GM21528 (cell line): ENCODE measurements around the gene PHF2.

Experiments used
- ATAC-seq: cut with Tn5 transposase; IDR thresholded peaks from one replicate; pipeline ENCODE4 v1.9.1; 2021; ENCODE audit warnings: mild to moderate bottlenecking, moderate library complexity; ENCODE audit not compliant: unreplicated experiment, low FRiP score

The PHF2 gene

DNA sequence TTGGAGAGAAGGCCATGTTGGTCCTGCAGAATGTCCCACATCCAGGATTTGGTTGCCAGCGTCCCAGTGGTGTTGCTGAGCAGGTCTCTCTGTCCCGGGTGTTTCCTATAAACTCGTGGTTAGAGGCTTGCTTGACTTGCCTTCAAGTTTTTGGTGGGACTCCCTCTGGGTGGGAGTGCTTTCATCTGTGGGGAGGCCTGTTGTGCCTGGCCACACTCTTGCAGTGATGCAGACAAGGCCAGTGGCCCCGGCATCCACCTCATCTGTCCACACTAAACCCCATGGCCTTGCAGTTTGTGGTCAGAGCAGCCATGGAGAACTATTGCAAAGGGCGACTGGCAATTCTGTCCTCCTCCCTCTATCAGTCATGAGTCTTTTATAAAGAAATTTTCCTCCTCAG is 71.8 kb downstream of the PHF2 start:
- ATAC-seq = no peak

DNA sequence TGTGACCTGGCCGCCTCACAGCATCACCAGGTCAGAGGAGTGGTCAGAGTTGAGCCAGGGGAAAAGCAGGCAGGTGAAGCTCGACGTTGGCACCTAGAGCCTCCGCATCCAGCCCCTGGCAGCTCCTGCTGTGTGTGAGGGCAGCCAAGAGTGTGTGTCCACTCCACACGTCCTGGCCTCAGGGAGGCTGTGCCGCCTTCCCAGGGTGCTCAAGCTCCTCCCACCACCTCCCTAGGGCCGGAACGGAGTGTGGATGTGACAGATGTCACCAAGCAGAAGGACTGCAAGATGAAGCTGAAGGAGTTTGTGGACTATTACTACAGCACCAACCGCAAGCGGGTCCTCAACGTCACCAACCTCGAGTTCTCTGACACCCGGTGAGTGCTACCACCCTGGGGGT is 72.5 kb downstream of the PHF2 start:
- no peak for ATAC-seq

DNA sequence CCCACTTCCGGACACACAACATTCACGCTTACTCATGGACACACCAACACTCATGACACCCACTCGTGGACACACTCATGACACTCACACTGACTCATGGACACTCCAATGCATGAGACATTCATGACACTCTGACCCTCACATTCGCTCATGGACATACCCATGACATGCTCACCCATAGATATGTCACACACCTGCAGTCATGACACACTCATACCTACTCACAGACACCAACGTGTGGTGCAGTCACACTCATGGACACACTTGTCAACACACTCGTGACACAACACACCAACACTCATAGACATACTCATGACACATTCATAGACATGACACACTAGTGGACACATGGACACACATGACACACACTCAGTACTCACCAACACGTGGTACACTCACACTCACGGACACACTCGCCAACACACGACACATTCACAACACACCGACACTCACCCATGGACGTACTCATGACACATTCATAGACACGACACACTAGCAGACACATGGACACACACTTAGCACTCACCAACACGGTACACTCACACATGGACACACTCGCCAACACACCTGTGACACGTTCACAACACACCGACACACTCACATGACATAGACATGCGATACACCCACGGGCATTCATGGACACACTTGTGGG is 73.4 kb downstream of the PHF2 start:
- ATAC-seq = no peak

DNA sequence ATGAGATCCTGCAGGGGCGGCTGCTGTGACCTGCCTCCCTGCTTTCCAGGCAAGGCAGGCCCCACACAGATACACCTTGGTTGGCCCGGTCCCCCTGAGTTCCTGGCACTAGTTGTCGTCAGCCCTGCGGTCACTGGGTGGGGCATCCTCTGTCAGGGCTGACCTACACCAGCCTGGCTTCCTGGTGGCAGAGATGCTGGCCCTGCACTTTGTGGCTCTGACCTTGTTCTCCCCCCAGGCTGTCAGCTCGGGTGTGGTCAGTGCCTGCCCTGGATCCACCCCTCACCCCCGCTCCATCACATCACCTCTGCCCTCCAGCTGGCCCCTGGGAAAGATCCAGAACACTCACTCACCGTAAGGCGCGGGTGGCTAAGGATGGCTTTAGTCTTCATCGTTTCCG is 74.1 kb downstream of the PHF2 start:
- ATAC-seq = no peak

DNA sequence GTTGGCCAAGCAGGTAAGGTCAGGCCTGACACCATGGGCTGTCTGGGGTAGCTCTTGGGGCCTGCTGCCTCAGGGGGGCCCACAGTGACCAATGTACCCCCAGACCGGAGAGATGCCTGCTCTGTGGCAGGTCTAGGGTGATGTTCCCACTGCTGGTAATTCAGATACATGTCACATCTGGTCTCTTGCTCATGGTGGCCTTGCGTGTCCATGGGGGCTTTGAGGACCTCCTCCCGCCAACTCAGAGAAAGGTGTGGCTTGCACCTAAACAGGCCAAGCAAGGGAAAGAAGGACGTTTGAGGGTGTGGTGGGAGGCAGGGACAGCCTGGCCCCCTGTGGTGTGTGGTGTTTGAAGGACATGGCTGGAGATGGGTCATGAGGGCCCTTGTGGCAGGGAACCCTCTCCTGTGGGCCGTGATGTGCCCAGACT is 75.2 kb downstream of the PHF2 start:
- ATAC-seq = no peak

DNA sequence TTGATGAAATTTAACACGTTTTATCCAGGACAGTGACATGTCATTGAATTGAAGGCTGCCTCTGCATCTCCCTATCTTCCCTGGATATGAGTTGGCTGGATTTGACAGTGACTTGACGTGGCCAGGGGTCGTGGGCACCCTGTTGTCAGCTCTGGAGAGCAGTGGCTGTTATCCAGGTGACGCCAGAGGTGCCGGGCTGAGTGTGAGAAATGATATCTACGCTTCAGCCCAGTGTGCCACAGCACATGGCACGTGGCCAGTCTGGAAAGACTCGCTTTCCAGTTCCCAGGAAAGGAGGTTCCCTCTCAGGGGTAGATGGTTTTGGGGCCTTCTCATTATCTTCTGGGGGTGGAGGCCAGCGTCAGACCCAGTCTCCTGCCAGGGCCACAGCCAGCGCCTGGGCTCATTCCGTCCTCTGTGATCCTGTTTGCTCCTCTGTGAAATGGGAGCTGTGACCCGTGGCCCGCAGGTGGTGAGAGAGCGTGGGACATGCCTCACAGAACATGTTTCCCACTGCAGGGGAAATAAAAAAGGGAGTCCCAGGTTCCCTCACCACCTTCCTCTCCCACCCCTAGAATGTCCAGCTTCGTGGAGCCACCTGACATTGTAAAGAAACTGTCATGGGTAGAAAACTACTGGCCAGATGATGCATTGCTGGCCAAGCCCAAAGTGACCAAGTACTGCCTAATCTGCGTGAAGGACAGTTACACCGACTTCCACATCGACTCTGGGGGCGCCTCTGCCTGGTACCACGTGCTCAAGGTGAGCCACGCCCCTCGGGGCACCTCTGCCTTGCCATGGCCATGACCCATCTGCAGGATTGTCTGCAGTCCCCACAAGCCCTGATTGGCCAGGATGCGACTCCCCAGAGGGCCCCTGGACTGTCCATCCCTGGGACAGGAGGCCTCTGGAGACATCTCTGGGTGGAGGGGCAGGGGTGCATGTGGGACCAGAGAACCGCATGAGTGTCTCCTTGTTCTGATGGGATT is 76.5 kb downstream of the PHF2 start:
- no peak for ATAC-seq

DNA sequence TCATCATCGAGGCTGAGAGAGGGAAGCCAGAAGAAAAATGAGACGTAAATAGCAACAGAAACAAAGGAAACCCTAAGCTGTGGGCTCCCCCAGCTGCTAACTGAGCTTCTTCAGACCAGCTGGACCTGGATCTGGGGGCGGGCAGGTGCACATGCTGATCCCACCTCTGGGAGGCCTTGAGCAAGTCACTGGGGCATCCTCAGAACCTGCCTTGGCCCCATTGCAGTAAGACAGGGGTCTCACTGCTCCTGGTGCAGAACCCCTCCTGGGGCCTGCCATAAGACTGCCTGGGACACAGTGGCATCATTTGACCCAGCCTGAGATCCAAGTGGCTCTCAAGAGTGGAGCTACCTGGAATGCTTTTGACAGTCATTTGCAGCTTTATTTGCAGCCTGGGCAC is 77.4 kb downstream of the PHF2 start:
- ATAC-seq = no peak

DNA sequence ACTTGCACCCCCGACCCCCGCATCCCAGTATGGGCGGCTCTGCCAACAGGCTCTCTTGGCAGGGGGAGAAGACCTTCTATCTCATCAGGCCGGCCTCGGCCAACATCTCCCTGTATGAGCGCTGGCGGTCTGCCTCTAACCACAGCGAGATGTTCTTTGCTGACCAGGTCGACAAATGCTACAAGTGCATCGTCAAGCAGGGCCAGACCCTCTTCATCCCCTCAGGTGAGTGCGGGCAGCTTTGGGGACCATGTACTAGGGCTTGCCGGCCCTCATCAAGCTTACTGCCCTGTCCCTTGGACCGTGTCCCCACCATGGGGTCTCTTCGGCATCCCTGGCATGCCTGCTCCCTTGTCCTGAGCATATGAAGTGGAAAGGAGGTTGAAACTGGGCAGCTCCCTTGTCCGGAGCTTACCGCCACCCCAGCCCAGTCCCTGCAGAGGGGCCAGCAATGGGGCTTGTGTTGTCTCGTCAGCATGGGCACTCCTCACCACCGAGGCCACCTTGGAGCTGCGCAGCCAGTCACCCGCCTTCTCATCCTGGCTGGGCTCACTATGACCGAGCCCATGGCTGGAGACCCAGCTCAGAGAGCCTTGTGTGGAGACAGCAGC is 78.1 kb downstream of the PHF2 start:
- no peak for ATAC-seq

DNA sequence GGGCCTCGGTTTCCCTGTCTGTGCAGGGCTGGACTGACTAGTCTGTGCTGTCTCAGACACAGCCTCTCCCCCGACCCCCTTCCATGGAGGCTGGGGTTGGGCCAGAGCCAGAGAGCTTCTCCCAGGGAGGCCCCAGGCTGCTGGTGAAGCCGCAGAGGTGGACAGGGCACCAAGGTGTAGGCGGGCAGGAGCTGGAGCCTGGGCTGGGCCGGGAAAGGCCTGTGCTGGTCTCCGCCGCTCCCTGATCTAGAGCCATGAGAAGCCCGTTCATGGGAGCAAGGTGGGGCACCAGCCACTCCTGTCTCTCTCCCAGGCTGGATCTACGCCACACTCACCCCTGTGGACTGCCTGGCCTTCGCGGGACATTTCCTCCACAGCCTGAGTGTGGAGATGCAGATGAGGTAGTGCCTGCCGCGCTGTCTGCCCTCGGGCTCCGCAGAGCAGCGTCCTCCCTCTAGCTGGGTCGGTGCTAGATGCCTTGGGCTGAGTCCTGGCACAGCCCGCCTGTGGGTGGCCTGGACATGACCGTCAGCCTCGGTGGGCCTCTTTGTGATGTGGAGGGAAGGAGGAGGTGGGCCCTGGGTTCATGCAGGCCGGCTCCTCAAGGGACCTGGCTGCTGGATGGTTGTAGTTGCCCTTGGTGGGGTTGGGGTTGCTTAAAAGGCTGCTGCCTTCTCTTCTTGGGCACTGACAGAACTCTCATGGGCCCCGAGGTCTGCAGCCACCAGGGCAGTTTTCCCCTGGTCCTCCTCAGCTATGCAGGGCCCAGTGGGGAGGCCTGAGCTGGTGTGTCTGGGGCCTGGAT is 79.4 kb downstream of the PHF2 start:
- ATAC-seq = no peak

DNA sequence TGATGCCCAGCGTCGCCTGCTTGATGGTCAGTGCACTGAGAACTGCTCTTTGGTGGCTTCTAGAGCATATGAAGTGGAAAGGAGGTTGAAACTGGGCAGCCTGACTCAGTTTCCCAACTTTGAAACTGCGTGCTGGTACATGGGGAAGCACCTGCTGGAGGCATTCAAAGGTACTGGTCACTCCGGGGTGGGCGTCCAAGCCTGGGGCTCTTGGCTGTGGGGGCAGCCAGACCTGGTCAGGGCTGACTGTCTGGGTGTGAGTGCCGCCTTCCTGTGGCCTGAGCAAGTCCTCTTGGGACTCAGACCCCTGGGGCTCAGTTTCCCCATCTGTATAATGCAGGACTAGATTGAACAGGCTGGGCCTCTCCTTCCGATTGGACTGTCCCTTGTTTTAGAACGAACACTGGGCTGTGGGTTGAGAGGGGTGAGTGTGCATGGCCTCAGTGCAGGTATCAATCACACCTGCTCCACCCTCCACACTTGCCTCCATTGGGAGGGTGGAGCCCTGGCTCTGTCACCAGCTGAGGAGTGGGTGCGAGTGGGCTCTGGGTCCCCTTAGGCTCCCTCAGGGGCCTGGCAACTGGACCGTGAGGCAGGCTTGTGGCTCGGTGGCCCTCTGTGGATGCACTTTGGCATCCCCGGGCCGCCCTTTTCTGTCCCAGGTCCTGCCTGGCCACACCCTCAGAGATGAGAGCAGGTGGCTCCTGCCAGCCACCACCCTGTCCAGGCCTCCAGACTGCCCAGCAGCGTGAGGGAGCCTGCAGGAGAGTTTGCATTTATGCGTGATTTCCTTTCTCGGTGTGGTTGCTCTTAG is 80.2 kb downstream of the PHF2 start:
- ATAC-seq = no peak

DNA sequence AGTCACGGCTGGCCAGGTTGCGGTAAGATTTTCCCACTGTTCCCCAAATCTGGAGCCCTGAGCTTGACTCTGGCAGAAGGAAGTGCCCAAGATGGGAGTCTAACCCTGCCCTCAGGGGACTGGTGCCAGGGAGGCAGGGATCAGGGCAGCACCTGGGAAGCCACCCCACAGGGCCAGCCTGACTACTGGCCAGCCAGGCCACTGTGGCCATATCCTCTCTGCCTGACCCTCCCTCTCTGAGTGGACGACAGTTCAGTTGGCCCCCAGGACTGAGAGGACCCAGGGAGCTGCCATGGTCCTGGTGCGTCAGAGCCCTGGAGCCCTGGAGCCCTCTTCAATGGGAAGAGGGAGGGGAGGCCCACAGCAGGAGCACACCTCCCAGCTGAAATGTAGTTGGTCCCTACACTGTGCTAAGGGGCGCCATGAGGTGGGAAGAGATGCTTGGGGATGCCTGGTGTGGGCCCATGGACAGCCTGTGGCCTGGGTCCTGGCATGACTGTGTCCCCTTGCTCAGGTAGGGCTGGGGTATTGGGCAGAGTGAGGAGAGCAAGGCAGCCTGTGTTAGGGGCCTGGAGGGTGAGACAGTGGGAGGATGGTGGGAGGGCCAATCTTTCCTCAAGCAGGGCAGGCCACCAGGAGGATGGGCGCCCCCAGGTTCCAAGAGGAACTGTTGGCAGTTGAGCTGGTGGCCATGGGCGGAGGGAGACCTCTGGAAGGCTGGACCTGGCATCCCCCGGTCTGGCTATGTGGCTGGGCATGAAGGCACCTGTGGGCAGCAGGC is 81.1 kb downstream of the PHF2 start:
- no peak for ATAC-seq

DNA sequence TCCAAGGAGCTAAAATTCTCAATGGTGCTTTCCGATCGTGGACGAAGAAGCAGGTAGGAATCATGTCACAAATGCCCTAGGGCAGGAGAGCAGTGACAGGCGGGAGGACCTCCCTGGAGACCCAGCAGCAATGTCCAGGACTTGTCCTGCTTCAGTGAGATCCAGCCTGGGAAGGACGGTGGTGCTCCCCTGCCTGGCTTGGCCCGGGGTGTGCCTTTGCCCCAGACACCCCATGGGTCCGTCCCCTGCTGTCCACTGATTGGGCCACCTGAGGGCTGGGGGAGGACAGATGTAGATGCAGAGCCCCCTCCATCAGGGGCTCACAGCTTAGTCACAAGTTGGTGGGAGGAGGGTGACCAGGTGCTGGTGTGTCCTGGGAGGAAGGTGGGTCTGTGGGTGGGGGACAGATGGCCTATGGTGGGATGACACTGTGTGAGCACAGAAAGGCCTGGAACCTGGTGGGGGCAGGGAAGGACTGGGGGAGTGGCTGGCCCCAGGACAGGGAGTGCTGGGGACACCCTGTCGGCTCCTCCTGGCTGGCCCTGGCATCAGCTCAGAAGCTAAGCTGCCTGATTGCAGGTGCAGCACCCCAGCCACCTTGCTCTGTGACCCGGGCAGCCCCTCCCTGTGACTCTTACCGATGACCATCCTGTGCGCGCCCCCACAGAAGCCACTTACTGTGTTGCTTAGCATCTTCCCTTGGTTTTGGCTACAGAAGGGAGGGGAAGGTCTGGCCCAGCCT is 82.0 kb downstream of the PHF2 start:
- no peak for ATAC-seq

DNA sequence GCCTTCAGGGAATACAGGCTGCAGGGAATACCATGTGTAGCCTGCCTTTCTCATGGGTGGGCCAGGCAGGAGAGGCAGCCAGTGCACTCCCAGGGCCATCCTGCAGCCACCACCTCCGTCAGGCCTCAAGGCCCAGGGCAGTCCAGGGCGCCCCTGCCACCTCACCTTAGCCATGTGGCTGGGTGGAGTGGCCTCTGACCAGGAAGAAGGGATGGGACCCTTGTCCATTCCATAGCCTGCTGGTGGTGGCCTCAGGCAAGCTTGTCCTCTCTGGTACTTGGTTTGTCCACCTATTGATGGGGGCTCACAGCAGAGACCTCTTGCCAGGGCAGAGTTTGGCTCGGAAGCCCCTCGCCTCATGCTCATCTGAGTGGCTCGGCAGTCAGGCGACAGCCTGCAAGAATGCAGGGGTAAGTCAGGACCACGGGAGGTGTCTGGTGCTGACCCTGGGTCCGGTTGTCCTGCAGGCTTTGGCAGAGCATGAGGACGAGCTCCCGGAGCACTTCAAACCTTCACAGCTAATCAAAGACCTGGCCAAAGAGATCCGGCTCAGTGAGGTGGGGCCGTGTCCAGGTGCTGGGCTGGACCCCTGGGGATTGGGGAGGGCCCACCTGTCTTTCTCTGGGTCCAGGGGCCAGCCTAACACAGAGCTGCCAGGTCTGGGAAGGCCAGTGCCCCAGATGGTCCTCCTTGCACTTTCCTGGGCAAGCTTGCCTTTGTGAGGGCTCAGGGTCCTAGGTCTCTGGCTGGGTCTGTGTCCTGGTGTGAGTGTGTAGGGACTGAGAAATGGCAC is 82.9 kb downstream of the PHF2 start:
- no peak for ATAC-seq

DNA sequence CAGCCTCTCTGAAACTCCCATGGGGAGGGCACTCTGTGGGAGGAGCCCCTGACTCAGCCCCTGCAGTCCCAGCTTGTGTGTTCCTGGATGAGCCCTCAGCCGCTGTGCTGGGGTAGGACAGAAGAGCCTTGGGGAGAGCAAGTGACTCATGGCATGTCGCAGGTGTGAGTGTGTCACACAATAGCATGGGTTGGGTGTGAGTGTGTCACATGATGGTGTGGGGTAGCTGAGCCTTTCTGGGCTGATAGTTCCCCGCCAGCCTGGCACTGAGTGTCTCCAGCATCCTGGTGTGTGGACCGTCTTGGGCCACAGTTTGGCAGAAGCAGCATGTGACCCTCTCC is 83.4 kb downstream of the PHF2 start:
- no peak for ATAC-seq

DNA sequence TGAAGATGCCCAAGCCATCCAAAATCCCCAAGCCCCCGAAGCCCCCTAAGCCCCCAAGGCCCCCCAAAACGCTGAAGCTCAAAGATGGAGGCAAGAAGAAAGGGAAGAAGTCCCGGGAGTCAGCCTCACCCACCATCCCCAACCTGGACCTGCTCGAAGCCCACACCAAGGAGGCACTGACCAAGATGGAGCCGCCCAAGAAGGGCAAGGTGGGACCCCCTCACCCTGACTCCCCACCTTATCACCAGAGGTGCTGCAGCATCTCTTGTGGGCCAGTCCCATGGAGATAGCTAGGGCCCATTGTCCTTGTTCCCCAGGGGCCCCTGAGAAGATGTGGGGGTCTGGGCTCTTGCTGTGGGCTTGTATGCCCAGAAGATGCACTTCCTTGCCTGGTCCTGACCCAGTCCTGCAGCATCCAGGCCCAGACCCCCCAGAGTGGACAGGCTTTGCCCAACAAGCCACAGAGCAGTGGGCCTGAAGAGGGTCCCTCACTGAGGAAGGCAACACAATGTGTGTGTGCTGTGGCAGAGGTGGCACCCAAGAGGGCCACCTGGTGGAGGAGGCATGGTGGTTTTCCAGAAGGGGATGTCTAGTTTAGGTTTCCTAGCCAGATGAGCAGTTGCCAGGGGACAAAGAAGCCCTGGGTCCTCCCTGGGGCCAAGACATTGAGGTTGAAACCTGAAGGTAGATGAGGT is 84.1 kb downstream of the PHF2 start:
- ATAC-seq = no peak

DNA sequence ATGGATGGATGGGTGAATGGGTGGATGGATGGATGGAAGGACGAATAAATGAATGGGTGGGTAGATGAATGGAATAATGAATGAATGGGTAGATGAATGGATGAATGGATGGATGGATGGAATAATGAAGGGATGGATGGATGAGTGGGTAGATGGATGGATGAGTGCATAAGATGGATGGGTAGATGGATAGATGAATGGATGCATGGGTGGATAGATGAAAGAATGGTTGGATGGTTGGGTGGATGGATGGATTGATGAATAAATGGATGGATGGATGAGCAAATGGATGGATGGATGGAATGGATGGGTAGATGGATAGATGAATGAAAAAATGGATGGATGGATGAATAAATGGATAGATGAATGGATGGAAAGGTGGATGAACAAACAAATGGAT is 85.2 kb downstream of the PHF2 start:
- no peak for ATAC-seq

DNA sequence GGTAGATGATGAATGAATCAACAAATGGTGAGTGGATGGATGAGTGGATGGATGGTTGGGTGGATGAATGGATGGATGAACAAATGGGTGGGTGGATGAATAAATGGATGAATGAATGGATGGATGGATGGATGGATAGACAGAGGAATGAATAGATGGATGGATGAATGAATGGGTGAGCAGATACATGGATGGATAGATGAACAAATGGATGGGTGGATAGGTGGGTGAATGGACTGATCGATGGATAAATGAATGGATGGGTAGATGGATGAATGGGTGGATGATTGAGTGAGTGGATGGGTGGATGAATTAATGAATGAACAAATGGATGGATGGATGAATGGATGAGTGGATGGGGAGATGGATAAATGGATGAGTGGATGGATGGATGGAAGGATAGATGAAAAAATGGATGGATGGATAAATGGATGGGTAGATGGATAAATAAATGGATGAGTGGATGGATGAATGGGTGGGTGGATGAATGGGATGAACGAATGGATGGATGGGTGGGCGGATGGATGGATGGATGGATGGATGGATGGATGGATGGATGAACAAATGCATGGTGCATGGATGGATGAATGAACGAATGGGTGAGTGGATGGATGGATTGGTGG is 85.7 kb downstream of the PHF2 start:
- ATAC-seq = no peak
